Cardiac muscle cell (in vitro differentiated cells and primary cell): ENCODE results near the gene PRPF18. TPM values are rescaled to one million over a fixed set of nuclear protein-coding genes. Genes with fewer than 3 reads are reported as not detected.

Experiments used
- DNase-seq, 2 donors: peaks; one replicate each; pipeline versions ENCODE4 v3.0.0 to v3.0.0-alpha.2; 2010 to 2017; ENCODE audit warnings: low read depth in 1 of 2, low spot score in 1 of 2
- H3K27ac ChIP-seq: fragments of 200-600 bp; sonication (generic); 2 replicates; pipeline ENCODE4 v1.5.1; 2016
- H3K27me3 ChIP-seq: fragments of 200-600 bp; sonication (generic); 2 replicates; pipeline ENCODE4 v1.6.0; 2016; ENCODE audit warnings: control low read depth
- H3K36me3 ChIP-seq: fragments of 200-600 bp; sonication (generic); 2 replicates; pipeline ENCODE4 v1.5.1; 2016; ENCODE audit warnings: control low read depth
- H3K4me1 ChIP-seq: fragments of 200-600 bp; sonication (generic); 2 replicates; pipeline ENCODE4 v1.8.1; 2017; ENCODE audit warnings: low read depth, mild to moderate bottlenecking, mixed run types
- H3K4me3 ChIP-seq: fragments of 200-600 bp; sonication (generic); 2 replicates; pipeline ENCODE4 v1.5.1; 2016; ENCODE audit warnings: mild to moderate bottlenecking
- H3K9me3 ChIP-seq: fragments of 200-600 bp; sonication (generic); 2 replicates; pipeline ENCODE4 v1.5.1; 2017; ENCODE audit warnings: low read depth, mild to moderate bottlenecking, control low read depth
- CTCF ChIP-seq: IDR thresholded peaks from 2 replicates; pipeline ENCODE4 v1.5.1; 2012; ENCODE audit warnings: low read depth, mild to moderate bottlenecking, low read length
- polyA plus RNA-seq: library from polyadenylated mRNA; unstranded; fragments of >200 nt; fragmentation: Nextera tagmentation; extraction: Ambion mirVana; gene quantifications from 2 replicates; pipeline ENCODE4 v1.2.1, GENCODE V29; 2016
- total RNA-seq: library from RNA; depleted of rRNA; stranded (reverse); fragments of >200 nt; gene quantifications from 2 replicates; pipeline ENCODE4 v1.2.3, GENCODE V29; 2016

PRPF18 gene
- total and polyA plus RNA-seq, 2 experiments from 2014 or later, result 17.2 to 17.3 TPM

- Histone ChIP-seq H3K27ac (no peak overlapping the region), H3K9me3 (no peaks in the 10 kb centered on the region), H3K4me1 (peaks cover 7% of the 10 kb centered on the region), H3K4me3 (no peak overlapping the region), H3K36me3 (peaks cover 9% of the 10 kb centered on the region), H3K27me3 (no peaks in the 10 kb centered on the region)
- DNase-seq, result no peak
- no peak for TF ChIP-seq CTCF
These were observed 65.4 kb downstream of the PRPF18 start for GRCh38 chr10:13651969-13652720.

- H3K4me3 ChIP-seq, result no peak overlapping the region
- DNase-seq, result no peak
- no peaks in the 10 kb centered on the region for H3K9me3 ChIP-seq
- H3K36me3 ChIP-seq, result peaks cover 9% of the 10 kb centered on the region
- no peak for TF ChIP-seq CTCF
- H3K4me1 ChIP-seq, result peaks cover 7% of the 10 kb centered on the region
- no peaks in the 10 kb centered on the region for H3K27me3 ChIP-seq
- no peak overlapping the region for H3K27ac ChIP-seq
These were observed 66.1 kb downstream of the PRPF18 start for GRCh38 chr10:13652860-13653259.

GRCh38 chr10:13654118-13654830, 67.5 kb downstream of the PRPF18 start:
- DNase-seq, result no peak
- no peak overlapping the region for H3K27ac ChIP-seq
- H3K4me3 ChIP-seq, result no peak overlapping the region
- H3K27me3 ChIP-seq, result no peaks in the 10 kb centered on the region
- no peak for TF ChIP-seq CTCF
- H3K36me3 ChIP-seq, result peaks cover 6% of the 10 kb centered on the region
- H3K4me1 ChIP-seq, result peaks cover 7% of the 10 kb centered on the region
- no peaks in the 10 kb centered on the region for H3K9me3 ChIP-seq

GRCh38 chr10:13654846-13655245, 68.1 kb downstream of the PRPF18 start:
- no peak for DNase-seq
- H3K27me3 ChIP-seq, result no peaks in the 10 kb centered on the region
- no peaks in the 10 kb centered on the region for H3K9me3 ChIP-seq
- H3K27ac ChIP-seq, result no peak overlapping the region
- H3K4me1 ChIP-seq, result peaks cover 7% of the 10 kb centered on the region
- TF ChIP-seq CTCF, result no peak
- peaks cover 5% of the 10 kb centered on the region for H3K36me3 ChIP-seq
- H3K4me3 ChIP-seq, result no peak overlapping the region

- peaks cover 5% of the 10 kb centered on the region for H3K36me3 ChIP-seq
- H3K27ac ChIP-seq, result no peak overlapping the region
- no peak for TF ChIP-seq CTCF
These were observed 69.8 kb downstream of the PRPF18 start for GRCh38 chr10:13656337-13657100.

More at GRCh38 chr10:13656337-13657100, 69.8 kb downstream of the PRPF18 start:
- DNase-seq, result no peak
- no peaks in the 10 kb centered on the region for H3K4me1 ChIP-seq
- H3K9me3 ChIP-seq, result no peaks in the 10 kb centered on the region
- no peak overlapping the region for H3K4me3 ChIP-seq
- H3K27me3 ChIP-seq, result no peaks in the 10 kb centered on the region
